Kidney tubule cell (primary cell): Measurements from ENCODE around the gene TPM3.
"Not testable (repeated sequence)": the region's sequence is repeated elsewhere in the genome, so short reads cannot be mapped to it uniquely, and the experiment has no call there.

Source experiments
- DNase-seq: peaks from one replicate; pipeline ENCODE4 v3.0.0-alpha.2; 2018; ENCODE audit warnings: low spot score

Gene TPM3

GRCh38 chr1:154166207-154166606 lies 25.7 kb downstream of the TPM3 start:
- DNase-seq: no peak

- no peak for DNase-seq
These were observed 32.3 kb downstream of the TPM3 start for GRCh38 chr1:154159554-154159953.

GRCh38 chr1:154158307-154159125 lies 33.4 kb downstream of the TPM3 start:
- DNase-seq: no peak

GRCh38 chr1:154157520-154158306 lies 34.2 kb downstream of the TPM3 start:
- no peak for DNase-seq

GRCh38 chr1:154155251-154155650 lies 36.6 kb downstream of the TPM3 start:
- no peak for DNase-seq

- no peak for DNase-seq
These were observed 37.2 kb downstream of the TPM3 start, which contains the start of gene NUP210L for GRCh38 chr1:154154534-154155191. NUP210L (minus strand) TSS chr1:154155073.

GRCh38 chr1:154154053-154154452 lies 37.8 kb downstream of the TPM3 start:
- no peak for DNase-seq

GRCh38 chr1:154151311-154151710 lies 40.6 kb downstream of the TPM3 start:
- no peak for DNase-seq

GRCh38 chr1:154148807-154149206 lies 43.1 kb downstream of the TPM3 start:
- DNase-seq: no peak

- DNase-seq: not testable (repeated sequence)
These were observed 44.4 kb downstream of the TPM3 start for GRCh38 chr1:154147505-154147904.

- no peak for DNase-seq
These were observed 45.9 kb downstream of the TPM3 start for GRCh38 chr1:154145986-154146385.

- DNase-seq: no peak
These were observed 49.5 kb downstream of the TPM3 start for GRCh38 chr1:154142358-154142757.

- no peak for DNase-seq
These were observed 50.7 kb downstream of the TPM3 start for GRCh38 chr1:154141240-154141639.

- no peak for DNase-seq
These were observed 54.0 kb downstream of the TPM3 start for GRCh38 chr1:154137888-154138287.

- DNase-seq: no peak
These were observed 58.6 kb downstream of the TPM3 start for GRCh38 chr1:154133256-154133655.

- no peak for DNase-seq
These were observed 62.4 kb downstream of the TPM3 start for GRCh38 chr1:154129391-154129970.

- not testable (repeated sequence) for DNase-seq
These were observed 68.7 kb downstream of the TPM3 start for GRCh38 chr1:154123205-154123604.

- no peak for DNase-seq
These were observed 74.3 kb downstream of the TPM3 start for GRCh38 chr1:154117642-154118041.

- DNase-seq: no peak
These were observed 76.7 kb downstream of the TPM3 start for GRCh38 chr1:154115180-154115579.
